Neural progenitor cell (in vitro differentiated cells): ENCODE results near the gene GAS2L1. TPM values are rescaled to one million over a fixed set of nuclear protein-coding genes. Genes with fewer than 3 reads are reported as not detected.

ENCODE experiments used
- DNase-seq: peaks from one replicate; pipeline ENCODE4 v3.0.0-alpha.2; 2016; ENCODE audit warnings: low spot score
- H2AFZ ChIP-seq: fragments of 200-600 bp; sonication (generic); replicated peaks from 2 replicates; pipeline ENCODE4 v1.6.1; 2016; ENCODE audit warnings: antibody characterized with exemption
- H3F3A ChIP-seq: fragments of 200-600 bp; sonication (generic); 2 replicates; pipeline ENCODE4 v1.6.1; 2016; ENCODE audit warnings: antibody characterized with exemption, low read depth
- H3K27ac ChIP-seq: fragments of 200-600 bp; sonication (generic); 2 replicates; pipeline ENCODE4 v1.5.1; 2016; ENCODE audit warnings: mild to moderate bottlenecking
- H3K27me3 ChIP-seq: fragments of 200-600 bp; sonication (generic); 2 replicates; pipeline ENCODE4 v1.6.1; 2016; ENCODE audit warnings: mild to moderate bottlenecking, moderate library complexity
- H3K36me3 ChIP-seq: fragments of 200-600 bp; sonication (generic); 2 replicates; pipeline ENCODE4 v1.5.1; 2016
- H3K4me1 ChIP-seq: fragments of 200-600 bp; sonication (generic); 2 replicates; pipeline ENCODE4 v1.6.1; 2016; ENCODE audit warnings: mixed run types
- H3K4me2 ChIP-seq: fragments of 200-600 bp; sonication (generic); 2 replicates; pipeline ENCODE4 v1.6.1; 2016
- H3K4me3 ChIP-seq: fragments of 200-600 bp; sonication (generic); 2 replicates; pipeline ENCODE4 v1.5.1; 2016
- H3K79me2 ChIP-seq: fragments of 200-600 bp; sonication (generic); 2 replicates; pipeline ENCODE4 v1.6.1; 2016; ENCODE audit warnings: low read depth
- H3K9ac ChIP-seq: fragments of 200-600 bp; sonication (generic); 2 replicates; pipeline ENCODE4 v1.6.1; 2016
- H3K9me3 ChIP-seq: fragments of 200-600 bp; sonication (generic); 2 replicates; pipeline ENCODE4 v1.5.1; 2016; ENCODE audit warnings: low read depth
- H4K20me1 ChIP-seq: fragments of 200-600 bp; sonication (generic); 2 replicates; pipeline ENCODE4 v1.6.1; 2016; ENCODE audit warnings: low read depth
- H3K27ac Mint-ChIP-seq: 3 replicates; pipeline ENCODE4 v1.8.0; 2021; ENCODE audit warnings: mixed read lengths
- H3K27me3 Mint-ChIP-seq: 2 replicates; pipeline ENCODE4 v1.8.0; 2022; ENCODE audit warnings: low read depth, mild to moderate bottlenecking, inconsistent platforms, moderate library complexity, mixed read lengths; ENCODE audit not compliant: insufficient read depth
- H3K36me3 Mint-ChIP-seq: 3 replicates; pipeline ENCODE4 v1.8.0; 2021; ENCODE audit warnings: mixed read lengths
- H3K4me1 Mint-ChIP-seq: 3 replicates; pipeline ENCODE4 v1.8.0; 2021; ENCODE audit warnings: mixed read lengths
- H3K4me3 Mint-ChIP-seq: 3 replicates; pipeline ENCODE4 v1.8.0; 2021; ENCODE audit warnings: mild to moderate bottlenecking, moderate library complexity, mixed read lengths
- H3K9me3 Mint-ChIP-seq: 3 replicates; pipeline ENCODE4 v1.8.0; 2020; ENCODE audit warnings: mixed read lengths
- EZH2 ChIP-seq: fragments of 200-600 bp; sonication (generic); IDR thresholded peaks from 2 replicates; pipeline ENCODE4 v1.6.1; 2017; ENCODE audit warnings: antibody characterized with exemption, mild to moderate bottlenecking, moderate library complexity
- EZH2phosphoT487 ChIP-seq: fragments of 200-600 bp; sonication (generic); IDR thresholded peaks from 2 replicates; pipeline ENCODE4 v1.6.1; 2017; ENCODE audit warnings: antibody characterized with exemption
- total RNA-seq: library from RNA; depleted of rRNA; stranded (reverse); fragments of >200 nt; gene quantifications from 2 replicates; pipeline ENCODE4 v1.2.3, GENCODE V29; 2015; ENCODE audit warnings: low replicate concordance
- TF ChIP-seq, protein P1 (sequence below): fragments of 200-600 bp; sonication (generic); IDR thresholded peaks from 2 replicates; pipeline ENCODE4 v1.5.1; 2017; ENCODE audit warnings: antibody characterized with exemption, mild to moderate bottlenecking

Gene GAS2L1
- total RNA-seq, 1 donor from 2014 or later = 0.95 TPM

DNA sequence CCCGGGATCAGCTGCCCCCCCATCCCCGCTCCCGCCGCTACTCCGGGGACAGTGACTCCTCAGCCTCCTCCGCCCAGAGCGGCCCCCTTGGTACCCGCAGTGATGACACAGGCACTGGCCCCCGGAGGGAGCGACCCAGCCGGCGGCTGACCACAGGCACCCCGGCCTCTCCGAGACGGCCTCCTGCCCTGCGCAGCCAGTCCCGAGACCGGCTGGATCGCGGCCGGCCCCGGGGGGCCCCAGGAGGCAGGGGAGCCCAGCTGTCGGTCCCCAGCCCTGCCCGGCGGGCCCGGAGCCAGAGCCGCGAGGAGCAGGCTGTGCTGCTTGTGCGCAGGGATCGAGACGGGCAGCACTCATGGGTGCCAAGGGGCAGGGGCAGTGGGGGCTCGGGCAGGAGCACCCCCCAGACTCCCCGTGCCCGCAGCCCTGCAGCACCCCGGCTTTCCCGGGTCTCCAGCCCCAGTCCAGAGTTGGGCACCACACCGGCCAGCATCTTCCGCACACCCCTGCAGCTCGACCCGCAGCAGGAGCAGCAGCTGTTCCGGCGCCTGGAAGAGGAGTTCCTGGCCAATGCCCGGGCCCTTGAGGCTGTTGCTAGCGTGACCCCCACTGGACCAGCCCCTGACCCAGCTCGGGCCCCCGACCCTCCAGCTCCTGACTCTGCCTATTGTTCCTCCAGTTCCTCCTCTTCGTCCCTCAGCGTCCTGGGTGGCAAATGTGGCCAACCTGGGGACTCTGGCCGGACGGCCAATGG is 5.2 kb downstream of the GAS2L1 start:
- H4K20me1 ChIP-seq = peaks cover 31% of the 10 kb centered on the region
- no peak overlapping the region for H3K27ac Mint-ChIP-seq
- no peak overlapping the region for H3K4me3 Mint-ChIP-seq
- peaks cover 60% of the 10 kb centered on the region for H3K27me3 ChIP-seq
- no peak overlapping the region for H3K27ac ChIP-seq
- TF ChIP-seq EZH2phosphoT487 (no peak), EZH2 (no peak)
- TF ChIP-seq, protein P1, sequence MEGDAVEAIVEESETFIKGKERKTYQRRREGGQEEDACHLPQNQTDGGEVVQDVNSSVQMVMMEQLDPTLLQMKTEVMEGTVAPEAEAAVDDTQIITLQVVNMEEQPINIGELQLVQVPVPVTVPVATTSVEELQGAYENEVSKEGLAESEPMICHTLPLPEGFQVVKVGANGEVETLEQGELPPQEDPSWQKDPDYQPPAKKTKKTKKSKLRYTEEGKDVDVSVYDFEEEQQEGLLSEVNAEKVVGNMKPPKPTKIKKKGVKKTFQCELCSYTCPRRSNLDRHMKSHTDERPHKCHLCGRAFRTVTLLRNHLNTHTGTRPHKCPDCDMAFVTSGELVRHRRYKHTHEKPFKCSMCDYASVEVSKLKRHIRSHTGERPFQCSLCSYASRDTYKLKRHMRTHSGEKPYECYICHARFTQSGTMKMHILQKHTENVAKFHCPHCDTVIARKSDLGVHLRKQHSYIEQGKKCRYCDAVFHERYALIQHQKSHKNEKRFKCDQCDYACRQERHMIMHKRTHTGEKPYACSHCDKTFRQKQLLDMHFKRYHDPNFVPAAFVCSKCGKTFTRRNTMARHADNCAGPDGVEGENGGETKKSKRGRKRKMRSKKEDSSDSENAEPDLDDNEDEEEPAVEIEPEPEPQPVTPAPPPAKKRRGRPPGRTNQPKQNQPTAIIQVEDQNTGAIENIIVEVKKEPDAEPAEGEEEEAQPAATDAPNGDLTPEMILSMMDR = no peak
- H3K79me2 ChIP-seq = no peaks in the 10 kb centered on the region
- no peak overlapping the region for H3K4me2 ChIP-seq
- no peak overlapping the region for H3K4me3 ChIP-seq
- H3K4me1 Mint-ChIP-seq = peaks cover 46% of the 10 kb centered on the region
- no peak overlapping the region for H2AFZ ChIP-seq
- peaks cover 28% of the 10 kb centered on the region for H3K27me3 Mint-ChIP-seq
- H3K4me1 ChIP-seq = peaks cover 16% of the 10 kb centered on the region
- peaks cover 14% of the 10 kb centered on the region for H3F3A ChIP-seq
- no peaks in the 10 kb centered on the region for H3K36me3 ChIP-seq
- H3K9me3 Mint-ChIP-seq = peaks cover 3% of the 10 kb centered on the region
- H3K9ac ChIP-seq = no peak overlapping the region
- H3K36me3 Mint-ChIP-seq = no peaks in the 10 kb centered on the region
- H3K9me3 ChIP-seq = no peaks in the 10 kb centered on the region
- DNase-seq = no peak

- H3K36me3 Mint-ChIP-seq = no peaks in the 10 kb centered on the region
- H3K27ac Mint-ChIP-seq = no peak overlapping the region
- Histone ChIP-seq H3K9ac (no peak overlapping the region), H3F3A (peaks cover 20% of the 10 kb centered on the region), H3K4me2 (no peak overlapping the region), H3K27me3 (peaks cover 65% of the 10 kb centered on the region), H3K36me3 (no peaks in the 10 kb centered on the region), H2AFZ (no peak overlapping the region), H3K79me2 (no peaks in the 10 kb centered on the region), H4K20me1 (peaks cover 31% of the 10 kb centered on the region), H3K4me3 (no peak overlapping the region), H3K9me3 (no peaks in the 10 kb centered on the region), H3K27ac (no peak overlapping the region), H3K4me1 (peaks cover 13% of the 10 kb centered on the region)
- H3K4me3 Mint-ChIP-seq = peak overlapping the region; percentile 43
- no peak for TF ChIP-seq EZH2
- no peak for TF ChIP-seq EZH2phosphoT487
- TF ChIP-seq, protein P1 = no peak
- H3K4me1 Mint-ChIP-seq = peaks cover 45% of the 10 kb centered on the region
- peaks cover 3% of the 10 kb centered on the region for H3K9me3 Mint-ChIP-seq
- DNase-seq = no peak
- H3K27me3 Mint-ChIP-seq = peaks cover 29% of the 10 kb centered on the region
Measured at GRCh38 chr22:29312218-29313125, 6.0 kb downstream of the GAS2L1 start.

GRCh38 chr22:29313126-29313575 is 6.7 kb downstream of the GAS2L1 start:
- Histone ChIP-seq H3K4me3 (no peak overlapping the region), H3K36me3 (no peaks in the 10 kb centered on the region), H3F3A (peaks cover 20% of the 10 kb centered on the region), H3K9ac (no peak overlapping the region), H2AFZ (no peak overlapping the region), H3K4me2 (no peak overlapping the region), H4K20me1 (peaks cover 31% of the 10 kb centered on the region), H3K27me3 (peaks cover 64% of the 10 kb centered on the region), H3K9me3 (no peaks in the 10 kb centered on the region), H3K4me1 (peaks cover 11% of the 10 kb centered on the region), H3K27ac (no peak overlapping the region), H3K79me2 (no peaks in the 10 kb centered on the region)
- no peak overlapping the region for H3K27ac Mint-ChIP-seq
- peak; percentile 68 for DNase-seq
- H3K4me3 Mint-ChIP-seq = no peak overlapping the region
- H3K9me3 Mint-ChIP-seq = peaks cover 3% of the 10 kb centered on the region
- peaks cover 35% of the 10 kb centered on the region for H3K27me3 Mint-ChIP-seq
- TF ChIP-seq EZH2phosphoT487 (no peak), EZH2 (no peak)
- TF ChIP-seq, protein P1 = peak; percentile 78
- peaks cover 42% of the 10 kb centered on the region for H3K4me1 Mint-ChIP-seq
- no peaks in the 10 kb centered on the region for H3K36me3 Mint-ChIP-seq
